GM10266 (cell line): ENCODE measurements around the gene RENBP.

Experiments used
- DNase-seq: peaks from one replicate; pipeline ENCODE4 v3.0.0; 2012; ENCODE audit errors: extremely low spot score
- TF ChIP-seq, protein P1 (sequence below): IDR thresholded peaks from 2 replicates; pipeline ENCODE4 v1.5.1; 2012; ENCODE audit warnings: mild to moderate bottlenecking, low read depth; ENCODE audit not compliant: control insufficient read depth, insufficient read depth; ENCODE audit errors: missing control alignments

The RENBP gene

DNA sequence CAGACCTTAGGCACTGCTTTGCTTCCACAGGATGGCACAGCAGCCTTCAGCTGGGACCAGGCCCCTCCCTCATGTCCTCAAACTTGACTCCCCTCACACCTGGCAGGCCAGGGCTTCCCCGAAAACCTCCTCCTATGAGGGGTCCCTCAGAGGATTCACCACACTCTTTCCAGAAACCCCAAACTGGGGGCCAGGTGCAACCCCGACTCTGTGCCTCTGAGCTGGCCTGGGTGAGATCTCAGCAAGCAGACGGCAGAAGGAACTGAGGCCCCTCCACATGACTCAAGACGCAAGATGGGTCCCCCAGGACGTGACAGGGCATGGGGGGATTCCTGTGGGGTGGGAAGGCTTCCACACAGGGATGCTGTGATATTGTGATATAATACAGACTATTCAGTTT is 21.0 kb upstream of the RENBP start:
- TF ChIP-seq, protein P1, sequence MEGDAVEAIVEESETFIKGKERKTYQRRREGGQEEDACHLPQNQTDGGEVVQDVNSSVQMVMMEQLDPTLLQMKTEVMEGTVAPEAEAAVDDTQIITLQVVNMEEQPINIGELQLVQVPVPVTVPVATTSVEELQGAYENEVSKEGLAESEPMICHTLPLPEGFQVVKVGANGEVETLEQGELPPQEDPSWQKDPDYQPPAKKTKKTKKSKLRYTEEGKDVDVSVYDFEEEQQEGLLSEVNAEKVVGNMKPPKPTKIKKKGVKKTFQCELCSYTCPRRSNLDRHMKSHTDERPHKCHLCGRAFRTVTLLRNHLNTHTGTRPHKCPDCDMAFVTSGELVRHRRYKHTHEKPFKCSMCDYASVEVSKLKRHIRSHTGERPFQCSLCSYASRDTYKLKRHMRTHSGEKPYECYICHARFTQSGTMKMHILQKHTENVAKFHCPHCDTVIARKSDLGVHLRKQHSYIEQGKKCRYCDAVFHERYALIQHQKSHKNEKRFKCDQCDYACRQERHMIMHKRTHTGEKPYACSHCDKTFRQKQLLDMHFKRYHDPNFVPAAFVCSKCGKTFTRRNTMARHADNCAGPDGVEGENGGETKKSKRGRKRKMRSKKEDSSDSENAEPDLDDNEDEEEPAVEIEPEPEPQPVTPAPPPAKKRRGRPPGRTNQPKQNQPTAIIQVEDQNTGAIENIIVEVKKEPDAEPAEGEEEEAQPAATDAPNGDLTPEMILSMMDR, result no peak
- DNase-seq, result no peak

DNA sequence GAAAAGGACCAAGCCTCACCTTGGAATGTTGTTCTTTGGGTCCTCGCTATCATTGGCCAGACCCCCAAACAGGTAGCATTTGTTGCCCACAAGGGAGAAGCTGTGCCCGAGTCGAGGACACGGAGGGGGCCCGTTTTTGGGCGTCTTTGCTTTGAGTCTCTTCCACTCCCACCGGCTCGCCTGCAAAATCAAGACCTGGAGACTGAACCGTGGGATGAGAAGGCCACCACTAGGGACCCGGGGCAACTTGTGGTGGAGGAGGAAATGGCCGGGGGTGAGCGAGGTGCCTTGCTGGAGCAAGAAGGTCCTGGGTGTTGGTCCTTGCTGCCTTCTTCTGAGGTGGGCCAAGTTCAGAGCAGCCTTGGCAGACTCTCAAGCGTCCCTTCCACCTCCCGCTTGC is 19.7 kb upstream of the RENBP start:
- DNase-seq, result no peak
- TF ChIP-seq, protein P1, result no peak

DNA sequence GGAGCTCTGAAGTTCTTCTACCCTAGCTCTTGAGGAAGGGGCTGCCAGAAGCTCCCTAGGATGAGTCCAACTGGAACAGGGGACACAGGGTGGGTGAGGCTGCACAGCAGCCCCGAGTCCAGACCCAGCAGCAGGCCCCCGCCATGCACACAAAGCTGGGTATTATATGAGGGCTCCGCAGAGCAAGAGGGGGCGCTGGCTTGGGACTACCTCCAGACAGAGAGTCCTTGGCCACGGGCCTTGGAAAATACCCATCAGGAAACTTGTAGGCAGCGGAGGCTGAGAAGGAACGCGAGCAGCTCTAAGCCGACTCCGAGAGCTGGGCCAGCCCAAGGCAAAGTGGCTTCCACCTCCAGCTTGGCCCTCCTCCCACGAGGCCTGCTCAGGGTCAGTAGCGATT is 19.1 kb upstream of the RENBP start:
- TF ChIP-seq, protein P1, result no peak
- DNase-seq, result no peak

DNA sequence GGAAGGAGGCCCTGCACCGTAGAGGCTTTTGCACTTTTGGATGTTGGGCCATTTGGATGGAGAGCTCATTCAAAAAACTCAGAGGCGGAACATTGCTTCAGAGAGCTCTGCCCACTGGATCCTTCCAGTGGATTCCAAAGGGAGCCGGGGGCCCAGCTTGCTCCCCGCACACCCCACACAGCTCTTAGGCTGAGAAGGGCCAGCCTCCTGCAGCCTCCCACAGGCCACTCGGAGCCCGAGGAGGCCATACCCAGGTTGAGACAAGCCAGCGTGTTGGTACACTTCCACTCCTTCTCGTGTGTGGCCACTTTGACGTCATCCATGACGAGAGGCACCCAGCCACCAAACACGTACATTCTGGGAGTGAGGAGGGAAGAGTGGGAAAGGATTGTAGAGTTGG is 16.8 kb upstream of the RENBP start:
- DNase-seq, result no peak

DNA sequence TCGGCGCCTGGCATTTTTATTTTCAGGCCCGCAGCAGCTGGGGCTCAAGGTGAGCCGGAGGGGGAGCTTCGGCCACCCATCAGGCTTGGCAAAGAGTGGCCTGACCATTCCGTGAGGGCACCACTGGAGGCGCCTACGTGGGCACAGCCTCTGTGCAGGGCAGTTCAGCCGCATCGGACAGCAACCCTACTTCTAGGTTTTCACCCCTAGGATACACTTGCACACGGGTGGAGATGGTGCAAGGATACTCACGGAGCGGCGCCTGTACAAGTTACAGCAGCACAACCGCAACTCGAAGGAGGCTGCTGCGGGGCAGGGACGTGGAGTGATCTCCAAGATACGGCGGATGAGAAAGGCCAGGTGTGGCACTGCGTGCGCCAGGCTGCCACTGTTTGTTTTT is 16.3 kb upstream of the RENBP start:
- TF ChIP-seq, protein P1, result no peak

More for the DNA sequence above, 16.8 kb upstream of the RENBP start:
- TF ChIP-seq, protein P1, result no peak

DNA sequence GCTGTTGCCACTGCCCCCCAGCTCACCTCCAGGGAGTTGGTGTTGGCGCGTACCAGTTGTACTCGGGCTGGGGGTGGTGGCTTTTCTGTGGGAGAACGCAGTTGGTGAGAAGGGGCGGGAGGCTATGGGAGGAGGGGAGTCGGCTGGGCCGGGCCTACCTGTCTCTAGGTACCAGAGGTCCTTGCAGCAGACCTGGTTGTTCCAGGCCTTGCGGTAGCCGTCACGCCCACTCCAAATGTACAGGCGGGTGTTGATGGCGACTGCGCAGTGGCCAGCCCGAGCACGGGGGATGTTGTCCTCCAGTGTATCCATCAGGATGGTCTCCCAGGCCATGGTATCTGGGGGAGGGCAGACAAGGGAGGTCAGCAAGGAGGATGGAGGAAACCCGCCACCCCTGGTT is 15.6 kb upstream of the RENBP start:
- TF ChIP-seq, protein P1, result no peak
- DNase-seq, result no peak

More for the DNA sequence above, 16.3 kb upstream of the RENBP start:
- DNase-seq, result no peak

DNA sequence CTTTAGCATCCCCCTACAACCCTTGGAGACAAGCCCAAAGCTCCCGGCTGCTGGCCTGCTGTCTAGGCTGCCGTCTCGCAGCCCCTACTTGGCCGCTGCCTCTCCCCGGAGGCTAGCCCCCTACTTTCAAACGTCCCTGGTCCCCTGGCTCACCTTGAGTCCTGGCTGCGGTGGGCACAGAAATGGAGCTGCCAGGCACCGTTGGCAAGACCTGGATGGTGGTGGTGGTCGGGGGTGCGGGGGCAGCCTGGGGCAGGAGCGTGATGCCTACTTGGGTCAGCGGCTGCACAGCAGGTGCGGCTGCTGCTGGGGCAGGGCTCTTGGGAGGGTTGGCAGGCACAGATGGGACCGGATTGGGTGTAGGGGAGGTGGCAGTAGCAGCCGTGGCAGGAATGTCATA is 15.2 kb upstream of the RENBP start:
- no peak for DNase-seq
- TF ChIP-seq, protein P1, result no peak
